ENCODE results near the gene STPG3.
"Not testable (repeated sequence)": the region's sequence is repeated elsewhere in the genome, so short reads cannot be mapped to it uniquely, and the experiment has no call there.

The STPG3 gene

GRCh38 chr9:137241490-137242268, 9.4 kb upstream of the STPG3 start:
- TF ChIP-seq, protein P1, sequence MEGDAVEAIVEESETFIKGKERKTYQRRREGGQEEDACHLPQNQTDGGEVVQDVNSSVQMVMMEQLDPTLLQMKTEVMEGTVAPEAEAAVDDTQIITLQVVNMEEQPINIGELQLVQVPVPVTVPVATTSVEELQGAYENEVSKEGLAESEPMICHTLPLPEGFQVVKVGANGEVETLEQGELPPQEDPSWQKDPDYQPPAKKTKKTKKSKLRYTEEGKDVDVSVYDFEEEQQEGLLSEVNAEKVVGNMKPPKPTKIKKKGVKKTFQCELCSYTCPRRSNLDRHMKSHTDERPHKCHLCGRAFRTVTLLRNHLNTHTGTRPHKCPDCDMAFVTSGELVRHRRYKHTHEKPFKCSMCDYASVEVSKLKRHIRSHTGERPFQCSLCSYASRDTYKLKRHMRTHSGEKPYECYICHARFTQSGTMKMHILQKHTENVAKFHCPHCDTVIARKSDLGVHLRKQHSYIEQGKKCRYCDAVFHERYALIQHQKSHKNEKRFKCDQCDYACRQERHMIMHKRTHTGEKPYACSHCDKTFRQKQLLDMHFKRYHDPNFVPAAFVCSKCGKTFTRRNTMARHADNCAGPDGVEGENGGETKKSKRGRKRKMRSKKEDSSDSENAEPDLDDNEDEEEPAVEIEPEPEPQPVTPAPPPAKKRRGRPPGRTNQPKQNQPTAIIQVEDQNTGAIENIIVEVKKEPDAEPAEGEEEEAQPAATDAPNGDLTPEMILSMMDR (IDR thresholded peaks at IDR 0.05; ENCODE audit: insufficient read depth, missing control alignments): no peak
- no peak for DNase-seq (ENCODE audit: insufficient read length, low spot score)
- no peak for FAIRE-seq

DNA sequence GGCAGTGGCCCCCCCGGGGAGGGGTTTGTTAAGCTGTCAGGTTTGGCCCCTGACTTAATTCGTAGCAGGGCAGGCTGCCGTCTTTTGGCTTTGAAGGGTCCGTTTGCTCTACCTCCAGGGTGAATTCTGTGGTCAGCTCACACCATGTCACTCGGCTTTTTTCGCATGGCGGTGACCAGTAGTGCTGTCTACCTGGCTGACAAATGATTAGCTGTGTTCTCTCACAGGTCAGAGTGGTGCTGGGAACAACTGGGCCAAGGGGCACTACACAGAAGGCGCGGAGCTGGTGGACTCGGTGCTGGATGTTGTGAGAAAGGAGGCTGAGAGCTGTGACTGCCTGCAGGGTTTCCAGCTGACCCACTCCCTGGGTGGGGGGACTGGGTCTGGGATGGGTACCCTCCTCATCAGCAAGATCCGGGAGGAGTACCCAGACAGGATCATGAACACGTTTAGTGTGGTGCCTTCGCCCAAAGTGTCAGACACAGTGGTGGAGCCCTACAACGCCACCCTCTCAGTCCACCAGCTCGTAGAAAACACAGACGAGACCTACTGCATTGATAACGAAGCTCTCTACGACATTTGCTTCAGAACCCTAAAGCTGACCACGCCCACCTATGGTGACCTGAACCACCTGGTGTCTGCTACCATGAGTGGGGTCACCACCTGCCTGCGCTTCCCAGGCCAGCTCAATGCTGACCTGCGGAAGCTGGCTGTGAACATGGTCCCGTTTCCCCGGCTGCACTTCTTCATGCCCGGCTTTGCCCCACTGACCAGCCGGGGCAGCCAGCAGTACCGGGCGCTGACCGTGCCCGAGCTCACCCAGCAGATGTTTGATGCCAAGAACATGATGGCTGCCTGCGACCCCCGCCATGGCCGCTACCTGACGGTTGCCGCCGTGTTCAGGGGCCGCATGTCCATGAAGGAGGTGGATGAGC, 8.6 kb upstream of the STPG3 start:
- no peak for DNase-seq (ENCODE audit: insufficient read length, low spot score)
- no peak for FAIRE-seq
- TF ChIP-seq, protein P1 (IDR thresholded peaks at IDR 0.05; ENCODE audit: insufficient read depth, missing control alignments): no peak

DNA sequence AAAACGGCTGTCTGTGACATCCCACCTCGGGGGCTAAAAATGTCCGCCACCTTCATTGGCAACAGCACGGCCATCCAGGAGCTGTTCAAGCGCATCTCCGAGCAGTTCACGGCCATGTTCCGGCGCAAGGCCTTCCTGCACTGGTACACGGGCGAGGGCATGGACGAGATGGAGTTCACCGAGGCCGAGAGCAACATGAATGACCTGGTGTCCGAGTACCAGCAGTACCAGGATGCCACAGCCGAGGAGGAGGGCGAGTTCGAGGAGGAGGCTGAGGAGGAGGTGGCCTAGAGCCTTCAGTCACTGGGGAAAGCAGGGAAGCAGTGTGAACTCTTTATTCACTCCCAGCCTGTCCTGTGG, 7.8 kb upstream of the STPG3 start:
- FAIRE-seq; DNase-seq (ENCODE audit: insufficient read length, low spot score): not testable (repeated sequence)

DNA sequence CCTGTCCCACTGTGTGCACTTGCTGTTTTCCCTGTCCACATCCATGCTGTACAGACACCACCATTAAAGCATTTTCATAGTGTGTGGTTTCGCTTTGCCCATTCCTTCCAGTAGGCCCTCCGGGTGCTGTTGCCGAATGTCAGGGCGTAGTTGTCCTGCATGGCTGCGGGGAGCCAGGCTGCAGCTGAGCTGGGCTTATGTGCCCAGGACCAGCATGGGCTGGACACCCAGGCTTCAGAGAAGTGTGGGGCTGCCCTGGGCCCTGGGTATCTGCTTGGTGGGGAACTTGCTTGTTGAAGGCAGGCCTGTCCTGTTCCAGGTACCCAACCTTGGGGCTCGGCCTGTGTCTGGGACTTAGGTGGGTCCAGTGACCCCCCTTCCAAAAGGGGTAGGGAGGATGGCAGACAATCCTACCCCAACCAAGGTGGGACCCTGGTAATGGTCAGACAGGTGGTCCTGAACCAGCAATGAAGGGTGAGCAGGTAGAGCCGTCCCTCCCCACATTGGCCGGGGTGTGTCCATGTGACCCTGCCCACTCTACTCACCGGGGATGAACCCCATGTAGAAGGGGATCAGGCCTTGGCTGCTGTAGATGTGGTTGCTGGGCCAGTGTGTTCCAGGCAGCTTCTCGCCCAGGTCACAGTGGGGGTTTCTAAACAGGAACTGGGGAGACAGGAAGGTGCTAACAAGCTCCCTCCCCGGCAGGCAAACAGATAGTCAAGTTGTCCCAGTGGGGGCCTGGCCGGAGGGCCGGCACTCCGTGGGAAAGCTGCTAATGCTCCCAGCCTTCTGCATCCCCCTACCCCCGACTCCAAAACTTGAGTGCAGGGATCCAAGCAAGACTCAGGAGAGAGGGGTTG, 7.2 kb upstream of the STPG3 start:
- TF ChIP-seq, protein P1 (IDR thresholded peaks at IDR 0.05; ENCODE audit: insufficient read depth, missing control alignments): no peak
- no peak for FAIRE-seq
- no peak for DNase-seq (ENCODE audit: insufficient read length, low spot score)

DNA sequence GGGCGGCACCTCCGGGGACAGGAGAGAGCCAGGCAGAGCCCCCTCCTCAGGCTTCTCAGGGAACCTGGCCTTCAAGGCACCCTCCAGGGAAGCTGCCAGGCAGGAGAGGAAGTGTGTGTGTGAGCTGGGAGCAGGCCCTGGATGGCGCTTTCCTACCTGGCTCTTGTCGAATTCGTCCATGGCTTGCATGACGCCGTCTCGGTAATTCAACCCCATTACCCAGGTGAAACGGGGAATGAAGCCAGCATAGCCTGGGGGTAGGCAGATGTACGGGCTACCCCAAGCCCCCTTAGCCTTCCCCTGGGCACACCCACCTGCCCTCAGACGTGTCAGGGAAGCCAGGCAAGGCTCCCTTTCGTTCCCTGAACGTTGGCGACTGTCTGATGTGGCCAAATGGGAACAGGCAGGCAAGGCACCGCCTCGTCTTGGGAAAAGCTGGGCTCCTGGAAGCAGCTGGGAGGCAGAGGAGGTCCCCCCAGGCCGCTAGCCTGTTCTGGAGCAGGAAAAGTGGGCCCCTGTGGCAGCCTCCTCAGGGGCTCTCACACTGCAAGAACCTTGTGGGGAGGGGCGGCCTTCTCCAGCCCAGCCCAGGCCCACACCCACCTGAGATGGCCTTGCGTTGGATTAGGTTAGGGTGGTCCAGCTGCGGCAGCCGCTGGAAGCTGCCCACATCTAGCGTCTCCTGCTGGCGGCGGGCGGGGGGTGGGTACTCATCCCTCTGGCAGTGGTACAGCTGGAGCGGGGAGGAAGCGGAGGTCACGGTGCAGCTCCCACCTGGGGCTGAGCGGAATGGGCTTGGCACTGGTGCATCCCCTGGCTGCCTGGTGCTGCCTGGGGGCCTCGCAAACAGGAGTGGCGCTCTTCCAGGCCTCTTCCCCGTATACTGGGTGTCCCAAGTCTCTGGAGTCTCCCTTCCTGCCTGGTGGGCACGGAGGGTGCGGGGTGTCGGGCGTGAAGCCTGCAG, 6.3 kb upstream of the STPG3 start:
- no peak for DNase-seq (ENCODE audit: insufficient read length, low spot score)
- TF ChIP-seq, protein P1 (IDR thresholded peaks at IDR 0.05; ENCODE audit: insufficient read depth, missing control alignments): no peak
- FAIRE-seq: no peak

DNA sequence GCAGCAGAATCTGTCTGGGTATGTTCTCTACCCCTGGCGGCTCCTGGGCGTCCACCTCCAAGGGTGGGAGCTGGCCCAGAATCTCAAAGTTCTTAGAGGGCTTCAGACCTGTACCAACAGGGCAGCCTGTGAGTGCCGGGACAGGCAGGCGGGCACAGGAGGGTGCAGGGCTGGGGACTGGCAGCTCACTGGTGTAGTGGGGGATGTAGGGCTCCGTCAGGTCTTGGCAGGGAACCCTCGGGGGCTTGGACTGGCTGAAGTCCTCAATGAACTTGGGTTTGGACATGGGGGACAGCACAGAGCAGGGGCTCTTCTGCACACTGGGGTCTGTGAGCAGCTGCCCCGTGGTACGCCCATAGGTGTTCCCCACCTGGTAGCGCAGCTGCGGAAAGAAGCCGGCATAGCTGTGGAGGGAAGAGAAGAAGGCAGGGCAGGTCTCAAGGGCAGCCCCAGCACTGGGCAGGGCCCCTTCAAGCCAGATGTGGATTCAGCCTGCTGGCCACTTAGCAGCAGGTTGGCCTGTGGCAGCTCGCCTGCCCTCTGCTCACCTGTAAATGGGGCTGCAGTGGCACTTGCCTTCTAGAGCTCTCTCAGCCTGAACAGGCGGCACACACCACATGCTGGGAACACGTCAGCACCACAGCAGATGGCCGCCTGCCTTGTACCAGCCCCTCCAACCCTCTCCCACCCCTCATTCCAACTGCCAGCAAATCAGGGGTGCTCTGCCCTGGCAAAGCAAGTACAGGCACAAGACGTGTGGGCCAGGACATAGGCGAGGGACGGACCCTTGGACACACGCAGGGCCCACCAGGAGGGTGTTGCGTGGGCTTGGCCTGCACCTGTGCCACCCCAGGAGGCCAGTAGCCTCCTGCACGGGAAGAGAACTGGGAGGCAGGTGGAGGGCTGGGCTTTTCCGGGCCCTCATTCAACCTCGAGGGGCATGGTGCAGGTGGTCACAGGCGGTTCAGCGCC, 5.3 kb upstream of the STPG3 start:
- no peak for FAIRE-seq
- no peak for DNase-seq (ENCODE audit: insufficient read length, low spot score)
- TF ChIP-seq, protein P1 (IDR thresholded peaks at IDR 0.05; ENCODE audit: insufficient read depth, missing control alignments): no peak
